ENCODE measurements around the gene PKNOX1.
"Not testable (repeated sequence)": the region's sequence is repeated elsewhere in the genome, so short reads cannot be mapped to it uniquely, and the experiment has no call there.

The PKNOX1 gene

GRCh38 chr21:42936360-42936759 lies 38.0 kb upstream of the PKNOX1 start:
- not testable (repeated sequence) for H3K4me1 ChIP-seq (ENCODE audit: control insufficient read depth, insufficient read depth, low read length, poor library complexity, severe bottlenecking); H3K27ac ChIP-seq (ENCODE audit: insufficient read depth, low read length, poor library complexity, severe bottlenecking); DNase-seq; H3K36me3 ChIP-seq (ENCODE audit: control insufficient read depth, insufficient read depth, low read length); H3K27me3 ChIP-seq (replicated peaks; ENCODE audit: control insufficient read depth, insufficient read depth, low read length, poor library complexity, severe bottlenecking); H3K4me3 ChIP-seq (ENCODE audit: insufficient read depth, low read depth, low read length, poor library complexity, severe bottlenecking); H3K9me3 ChIP-seq (ENCODE audit: control insufficient read depth, low read length)

GRCh38 chr21:42937034-42937940 lies 37.1 kb upstream of the PKNOX1 start:
- not testable (repeated sequence) for H3K36me3 ChIP-seq (ENCODE audit: control insufficient read depth, insufficient read depth, low read length); H3K9me3 ChIP-seq (ENCODE audit: control insufficient read depth, low read length); DNase-seq; H3K27ac ChIP-seq (ENCODE audit: insufficient read depth, low read length, poor library complexity, severe bottlenecking); H3K4me1 ChIP-seq (ENCODE audit: control insufficient read depth, insufficient read depth, low read length, poor library complexity, severe bottlenecking); H3K27me3 ChIP-seq (replicated peaks; ENCODE audit: control insufficient read depth, insufficient read depth, low read length, poor library complexity, severe bottlenecking); H3K4me3 ChIP-seq (ENCODE audit: insufficient read depth, low read depth, low read length, poor library complexity, severe bottlenecking)

GRCh38 chr21:42937960-42938605 lies 36.3 kb upstream of the PKNOX1 start:
- no peaks in the 10 kb centered on the region for H3K36me3 ChIP-seq (ENCODE audit: control insufficient read depth, insufficient read depth, low read length)
- no peak for DNase-seq
- no peaks in the 10 kb centered on the region for H3K27me3 ChIP-seq (replicated peaks; ENCODE audit: control insufficient read depth, insufficient read depth, low read length, poor library complexity, severe bottlenecking)
- H3K9me3 ChIP-seq (ENCODE audit: control insufficient read depth, low read length): no peaks in the 10 kb centered on the region
- no peak overlapping the region for H3K4me3 ChIP-seq (ENCODE audit: insufficient read depth, low read depth, low read length, poor library complexity, severe bottlenecking)
- no peak overlapping the region for H3K27ac ChIP-seq (ENCODE audit: insufficient read depth, low read length, poor library complexity, severe bottlenecking)
- H3K4me1 ChIP-seq (ENCODE audit: control insufficient read depth, insufficient read depth, low read length, poor library complexity, severe bottlenecking): no peaks in the 10 kb centered on the region

GRCh38 chr21:42938606-42938995 lies 35.8 kb upstream of the PKNOX1 start:
- H3K4me3 ChIP-seq (ENCODE audit: insufficient read depth, low read depth, low read length, poor library complexity, severe bottlenecking); H3K27ac ChIP-seq (ENCODE audit: insufficient read depth, low read length, poor library complexity, severe bottlenecking); H3K27me3 ChIP-seq (replicated peaks; ENCODE audit: control insufficient read depth, insufficient read depth, low read length, poor library complexity, severe bottlenecking); H3K4me1 ChIP-seq (ENCODE audit: control insufficient read depth, insufficient read depth, low read length, poor library complexity, severe bottlenecking); DNase-seq; H3K36me3 ChIP-seq (ENCODE audit: control insufficient read depth, insufficient read depth, low read length); H3K9me3 ChIP-seq (ENCODE audit: control insufficient read depth, low read length): not testable (repeated sequence)

- DNase-seq: no peak
- H3K9me3 ChIP-seq (ENCODE audit: control insufficient read depth, low read length): no peaks in the 10 kb centered on the region
- H3K36me3 ChIP-seq (ENCODE audit: control insufficient read depth, insufficient read depth, low read length): no peaks in the 10 kb centered on the region
- H3K27ac ChIP-seq (ENCODE audit: insufficient read depth, low read length, poor library complexity, severe bottlenecking): no peak overlapping the region
- no peaks in the 10 kb centered on the region for H3K4me1 ChIP-seq (ENCODE audit: control insufficient read depth, insufficient read depth, low read length, poor library complexity, severe bottlenecking)
- H3K4me3 ChIP-seq (ENCODE audit: insufficient read depth, low read depth, low read length, poor library complexity, severe bottlenecking): no peak overlapping the region
- H3K27me3 ChIP-seq (replicated peaks; ENCODE audit: control insufficient read depth, insufficient read depth, low read length, poor library complexity, severe bottlenecking): no peaks in the 10 kb centered on the region
Measured at GRCh38 chr21:42939582-42940413, 34.6 kb upstream of the PKNOX1 start.

- no peak for DNase-seq
- H3K36me3 ChIP-seq (ENCODE audit: control insufficient read depth, insufficient read depth, low read length): no peaks in the 10 kb centered on the region
- no peaks in the 10 kb centered on the region for H3K4me1 ChIP-seq (ENCODE audit: control insufficient read depth, insufficient read depth, low read length, poor library complexity, severe bottlenecking)
- no peak overlapping the region for H3K27ac ChIP-seq (ENCODE audit: insufficient read depth, low read length, poor library complexity, severe bottlenecking)
- H3K9me3 ChIP-seq (ENCODE audit: control insufficient read depth, low read length): no peaks in the 10 kb centered on the region
- H3K4me3 ChIP-seq (ENCODE audit: insufficient read depth, low read depth, low read length, poor library complexity, severe bottlenecking): no peak overlapping the region
- H3K27me3 ChIP-seq (replicated peaks; ENCODE audit: control insufficient read depth, insufficient read depth, low read length, poor library complexity, severe bottlenecking): no peaks in the 10 kb centered on the region
Measured at GRCh38 chr21:42941696-42942085, 32.7 kb upstream of the PKNOX1 start.

GRCh38 chr21:42942244-42942643 lies 32.1 kb upstream of the PKNOX1 start:
- H3K4me3 ChIP-seq (ENCODE audit: insufficient read depth, low read depth, low read length, poor library complexity, severe bottlenecking): no peak overlapping the region
- H3K27me3 ChIP-seq (replicated peaks; ENCODE audit: control insufficient read depth, insufficient read depth, low read length, poor library complexity, severe bottlenecking): no peaks in the 10 kb centered on the region
- no peak overlapping the region for H3K27ac ChIP-seq (ENCODE audit: insufficient read depth, low read length, poor library complexity, severe bottlenecking)
- no peaks in the 10 kb centered on the region for H3K4me1 ChIP-seq (ENCODE audit: control insufficient read depth, insufficient read depth, low read length, poor library complexity, severe bottlenecking)
- no peaks in the 10 kb centered on the region for H3K36me3 ChIP-seq (ENCODE audit: control insufficient read depth, insufficient read depth, low read length)
- no peaks in the 10 kb centered on the region for H3K9me3 ChIP-seq (ENCODE audit: control insufficient read depth, low read length)
- DNase-seq: no peak

- DNase-seq; H3K36me3 ChIP-seq (ENCODE audit: control insufficient read depth, insufficient read depth, low read length); H3K27ac ChIP-seq (ENCODE audit: insufficient read depth, low read length, poor library complexity, severe bottlenecking); H3K4me1 ChIP-seq (ENCODE audit: control insufficient read depth, insufficient read depth, low read length, poor library complexity, severe bottlenecking); H3K9me3 ChIP-seq (ENCODE audit: control insufficient read depth, low read length); H3K4me3 ChIP-seq (ENCODE audit: insufficient read depth, low read depth, low read length, poor library complexity, severe bottlenecking); H3K27me3 ChIP-seq (replicated peaks; ENCODE audit: control insufficient read depth, insufficient read depth, low read length, poor library complexity, severe bottlenecking): not testable (repeated sequence)
Measured at GRCh38 chr21:42949094-42949755, 25.1 kb upstream of the PKNOX1 start.

- not testable (repeated sequence) for H3K4me3 ChIP-seq (ENCODE audit: insufficient read depth, low read depth, low read length, poor library complexity, severe bottlenecking); DNase-seq; H3K9me3 ChIP-seq (ENCODE audit: control insufficient read depth, low read length); H3K27ac ChIP-seq (ENCODE audit: insufficient read depth, low read length, poor library complexity, severe bottlenecking); H3K4me1 ChIP-seq (ENCODE audit: control insufficient read depth, insufficient read depth, low read length, poor library complexity, severe bottlenecking); H3K27me3 ChIP-seq (replicated peaks; ENCODE audit: control insufficient read depth, insufficient read depth, low read length, poor library complexity, severe bottlenecking); H3K36me3 ChIP-seq (ENCODE audit: control insufficient read depth, insufficient read depth, low read length)
Measured at GRCh38 chr21:42951193-42951592, 23.2 kb upstream of the PKNOX1 start.
